K562 (cell line): ENCODE data around the gene SOCS7. TPM values are rescaled to one million over a fixed set of nuclear protein-coding genes. Genes with fewer than 3 reads are reported as not detected.

Source experiments
- BRCA1 ChIP-seq, 2 experiments: fragments of 450-650 bp in 1 of 2; sonication (generic) in 1 of 2; formaldehyde crosslinking in 1 of 2; IDR thresholded peaks; 2 replicates each; pipeline versions ENCODE4 v1.5.0 to v1.6.1; 2017 to 2020; ENCODE audit warnings: mild to moderate bottlenecking in 1 of 2, missing genetic modification reagents in 1 of 2
- CBFA2T2 ChIP-seq: fragments of 450-650 bp; conservative IDR thresholded peaks from 2 replicates; pipeline ENCODE4 v1.6.1; 2017; ENCODE audit warnings: mild to moderate bottlenecking
- CBX5 ChIP-seq: IDR thresholded peaks from 2 replicates; pipeline ENCODE4 v1.6.1; 2014; ENCODE audit warnings: low read depth, borderline replicate concordance
- COPS2 ChIP-seq: fragments of 450-650 bp; conservative IDR thresholded peaks from 2 replicates; pipeline ENCODE4 v1.6.1; 2016; ENCODE audit warnings: mild to moderate bottlenecking, moderate library complexity
- ELF1 ChIP-seq: fragments of 200-800 bp; sonication (Bioruptor generic); IDR thresholded peaks from 2 replicates; pipeline ENCODE4 v1.6.1; 2016; ENCODE audit warnings: missing genetic modification characterization, missing compliant biosample characterization
- EP300 ChIP-seq: IDR thresholded peaks from 2 replicates; pipeline ENCODE4 v1.6.1; 2012; ENCODE audit warnings: low read length, improper control_type of control experiment
- ESRRA ChIP-seq: fragments of 450-650 bp; IDR thresholded peaks from 2 replicates; pipeline ENCODE4 v1.6.1; 2014; ENCODE audit warnings: low read depth, mild to moderate bottlenecking, moderate library complexity, borderline replicate concordance
- NELFE ChIP-seq: IDR thresholded peaks from 2 replicates; pipeline ENCODE4 v1.6.1; 2011; ENCODE audit warnings: mild to moderate bottlenecking; ENCODE audit not compliant: insufficient read depth, insufficient read length
- STAT6 ChIP-seq: sonication (generic); formaldehyde crosslinking; IDR thresholded peaks from 2 replicates; pipeline ENCODE4 v1.8.1; 2023; ENCODE audit warnings: mild to moderate bottlenecking, missing genetic modification reagents
- TFAM ChIP-seq: fragments of 250-450 bp; sonication (Bioruptor Pico); conservative IDR thresholded peaks from 2 replicates; pipeline ENCODE4 v1.5.0; 2021; ENCODE audit warnings: mild to moderate bottlenecking, moderate library complexity
- TSHZ1 ChIP-seq: fragments of 250-450 bp; sonication (Bioruptor Pico); IDR thresholded peaks from 2 replicates; pipeline ENCODE4 v1.4.0; 2020; ENCODE audit warnings: mild to moderate bottlenecking, moderate library complexity
- ZNF143 ChIP-seq: sonication (generic); formaldehyde crosslinking; IDR thresholded peaks from 2 replicates; pipeline ENCODE4 v1.9.0; 2022; ENCODE audit warnings: mild to moderate bottlenecking, missing genetic modification reagents
- ZNF263 ChIP-seq: sonication (generic); formaldehyde crosslinking; IDR thresholded peaks from 2 replicates; pipeline ENCODE4 v1.8.0; 2022; ENCODE audit warnings: mild to moderate bottlenecking, missing genetic modification reagents, borderline replicate concordance
- ZNF609 ChIP-seq: sonication (generic); formaldehyde crosslinking; IDR thresholded peaks from 2 replicates; pipeline ENCODE4 v1.8.1; 2023; ENCODE audit warnings: missing genetic modification reagents, mild to moderate bottlenecking, borderline replicate concordance
- polyA plus RNA-seq, 8 experiments: library from polyadenylated mRNA; depleted of rRNA in 4 of 8; stranded (reverse) in 5 of 8; unstranded in 3 of 8; fragments of >200 nt; fragmentation: Nextera tagmentation in 2 of 8; fragmentation: Illumina TruSeq in 1 of 8; extraction: Ambion mirVana in 2 of 8; extraction: Trizol in 1 of 8; gene quantifications; 2 replicates each; pipeline versions ENCODE4 v1.2.1 to v1.2.3, GENCODE V29; 2011 to 2014; ENCODE audit warnings: inconsistent platforms in 1 of 8, missing spikeins in 1 of 8
- total RNA-seq, 7 experiments: library from RNA; depleted of rRNA in 6 of 7; stranded (reverse); fragments of >200 nt in 6 of 7; fragmentation: Illumina TruSeq in 2 of 7; extraction: Trizol in 2 of 7; gene quantifications; 2 replicates each; pipeline versions ENCODE4 v1.2.1 to v1.2.3, GENCODE V29; 2011 to 2021; ENCODE audit warnings: low replicate concordance in 1 of 7

SOCS7 gene
- total and polyA plus RNA-seq, 9 of the 15 experiments (the other 6 are each of a cell fraction or from before 2014, with no cell fraction given), result 0.94 to 14.5 (median 8.2) TPM

GRCh38 chr17:38417210-38417951 lies 65.7 kb downstream of the SOCS7 start (continued):
- TF ChIP-seq ZNF609 (CRISPR knock-in tag) (no peak), NELFE (no peak), TSHZ1 (CRISPR knock-in tag) (no peak), STAT6 (CRISPR knock-in tag) (no peak), EP300 (peak; percentile 77), CBX5 (no peak), CBFA2T2 (peak; percentile 69), ZNF263 (CRISPR knock-in tag) (no peak), ELF1 (no peak), BRCA1 (IDR thresholded peaks at IDR 0.05) (no peak), BRCA1 (CRISPR knock-in tag; IDR thresholded peaks at IDR 0.05) (no peak), COPS2 (no peak), ZNF143 (CRISPR knock-in tag) (no peak), TFAM (CRISPR knock-in tag) (no peak), ESRRA (peak; percentile 54; the same call in 1 of the 2 replicates)
